HEK293 (cell line): Measurements from ENCODE around the gene BTRC.

Experiments
- CTCF ChIA-PET: fragments of 350-600 bp; formaldehyde crosslinking; extraction: SDS; loops from one replicate; lab custom pipeline; 2021; ENCODE audit warnings: antibody characterized with exemption; lab: Yijun Ruan, JAX
- POLR2A ChIA-PET: fragments of 300-600 bp; formaldehyde crosslinking; extraction: SDS; loops from one replicate; lab custom pipeline; 2020; ENCODE audit warnings: antibody characterized with exemption, inconsistent platforms; lab: Yijun Ruan, JAX
- H3K27ac ChIP-seq: fragments of 200-500 bp; sonication (Bioruptor generic); 2 replicates; pipeline ENCODE4 v1.5.1; 2014; ENCODE audit warnings: low read depth, low read length, control low read depth, inconsistent platforms; ENCODE audit errors: extremely low read depth
- H3K36me3 ChIP-seq, 2 experiments: fragments of 200-500 bp in 1 of 2; sonication (Bioruptor generic) in 1 of 2; 1 replicate in 1 of 2; 2 replicates in 1 of 2; pipeline ENCODE4 v1.5.1; 2014 to 2017; ENCODE audit warnings: inconsistent platforms in 2 of 2, low read length in 2 of 2; ENCODE audit not compliant: control insufficient read depth in 2 of 2, insufficient read depth in 1 of 2
- H3K4me1 ChIP-seq: fragments of 200-500 bp; sonication (Bioruptor generic); 2 replicates; pipeline ENCODE4 v1.5.1; 2014; ENCODE audit warnings: mild to moderate bottlenecking, low read length, inconsistent platforms; ENCODE audit not compliant: control insufficient read depth, insufficient read depth
- H3K4me3 ChIP-seq: 2 replicates; pipeline ENCODE4 v1.5.1; 2011; ENCODE audit warnings: low read depth, mild to moderate bottlenecking, control low read depth, low read length, moderate library complexity
- H3K9me3 ChIP-seq: fragments of 200-500 bp; sonication (Bioruptor generic); 2 replicates; pipeline ENCODE4 v1.5.1; 2014; ENCODE audit warnings: low read depth, low read length, inconsistent platforms; ENCODE audit not compliant: control insufficient read depth, insufficient read depth
- KLF1 ChIP-seq: fragments of 450-650 bp; formaldehyde crosslinking; IDR thresholded peaks from 2 replicates; pipeline ENCODE4 v1.5.1; 2016; ENCODE audit warnings: missing biosample characterization, missing genetic modification characterization
- SCRT1 ChIP-seq: fragments of 450-650 bp; formaldehyde crosslinking; IDR thresholded peaks from 2 replicates; pipeline ENCODE4 v1.5.1; 2016; ENCODE audit warnings: missing biosample characterization, missing genetic modification characterization, borderline replicate concordance
- SCRT2 ChIP-seq: fragments of 450-650 bp; formaldehyde crosslinking; IDR thresholded peaks from 2 replicates; pipeline ENCODE4 v1.5.1; 2016; ENCODE audit warnings: missing biosample characterization, missing genetic modification characterization
- TRIM28 ChIP-seq: IDR thresholded peaks from 2 replicates; pipeline ENCODE4 v1.6.1; 2011; ENCODE audit warnings: low read length, control low read depth, borderline replicate concordance
- ZBTB20 ChIP-seq: fragments of 450-650 bp; formaldehyde crosslinking; IDR thresholded peaks from 2 replicates; pipeline ENCODE4 v1.5.1; 2016; ENCODE audit warnings: missing biosample characterization, missing genetic modification characterization
- ZFHX2 ChIP-seq: fragments of 450-650 bp; formaldehyde crosslinking; conservative IDR thresholded peaks from 2 replicates; pipeline ENCODE4 v1.5.1; 2016; ENCODE audit warnings: missing biosample characterization, missing genetic modification characterization
- ZFP69B ChIP-seq: fragments of 450-650 bp; formaldehyde crosslinking; IDR thresholded peaks from 2 replicates; pipeline ENCODE4 v1.5.1; 2016; ENCODE audit warnings: missing biosample characterization, missing genetic modification characterization
- ZNF211 ChIP-seq: fragments of 450-650 bp; formaldehyde crosslinking; IDR thresholded peaks from 2 replicates; pipeline ENCODE4 v1.5.1; 2016; ENCODE audit warnings: low read depth, missing biosample characterization, missing genetic modification characterization
- ZNF274 ChIP-seq, 2 experiments: fragments of 200-500 bp in 1 of 2; fragments of 450-650 bp in 1 of 2; sonication (Bioruptor generic) in 1 of 2; formaldehyde crosslinking in 1 of 2; IDR thresholded peaks; 2 replicates each; pipeline versions ENCODE4 v1.5.1 to v1.6.1; 2014 to 2016; ENCODE audit warnings: borderline replicate concordance in 1 of 2, inconsistent platforms in 1 of 2, low read length in 1 of 2, missing biosample characterization in 1 of 2, missing genetic modification characterization in 1 of 2
- ZNF324 ChIP-seq: fragments of 450-650 bp; formaldehyde crosslinking; IDR thresholded peaks from 2 replicates; pipeline ENCODE4 v1.5.1; 2016; ENCODE audit warnings: missing biosample characterization, missing genetic modification characterization
- ZNF549 ChIP-seq: fragments of 450-650 bp; IDR thresholded peaks from 2 replicates; pipeline ENCODE4 v1.5.1; 2018; ENCODE audit warnings: missing biosample characterization, missing genetic modification characterization, mild to moderate bottlenecking, inconsistent platforms, moderate library complexity
- ZNF654 ChIP-seq: fragments of 450-650 bp; formaldehyde crosslinking; IDR thresholded peaks from 2 replicates; pipeline ENCODE4 v1.5.1; 2016; ENCODE audit warnings: low read depth, missing biosample characterization, missing genetic modification characterization
- ZNF658 ChIP-seq: fragments of 450-650 bp; formaldehyde crosslinking; IDR thresholded peaks from 2 replicates; pipeline ENCODE4; 2016; ENCODE audit warnings: missing biosample characterization, missing genetic modification characterization
- ZNF830 ChIP-seq: fragments of 450-650 bp; IDR thresholded peaks from 2 replicates; pipeline ENCODE4 v1.5.0; 2018; ENCODE audit warnings: missing biosample characterization, missing genetic modification characterization, low read depth, mild to moderate bottlenecking, moderate library complexity
- ZNF843 ChIP-seq: fragments of 450-650 bp; formaldehyde crosslinking; IDR thresholded peaks from 2 replicates; pipeline ENCODE4 v1.5.1; 2016; ENCODE audit warnings: missing biosample characterization, missing genetic modification characterization
- ZSCAN16 ChIP-seq: fragments of 450-650 bp; formaldehyde crosslinking; IDR thresholded peaks from 2 replicates; pipeline ENCODE4 v1.5.1; 2016; ENCODE audit warnings: missing biosample characterization, missing genetic modification characterization
- TF ChIP-seq, protein P1 (sequence below): fragments of 450-650 bp; formaldehyde crosslinking; IDR thresholded peaks from 2 replicates; pipeline ENCODE4 v1.5.1; 2016; ENCODE audit warnings: missing biosample characterization, missing genetic modification characterization
- TF ChIP-seq, protein P2 (sequence below): fragments of 450-650 bp; formaldehyde crosslinking; IDR thresholded peaks from 2 replicates; pipeline ENCODE4 v1.5.1; 2016; ENCODE audit warnings: missing biosample characterization, missing genetic modification characterization
- TF ChIP-seq, protein P3 (sequence below): fragments of 450-650 bp; formaldehyde crosslinking; IDR thresholded peaks from 2 replicates; pipeline ENCODE4 v1.5.1; 2016; ENCODE audit warnings: missing biosample characterization, missing genetic modification characterization
- TF ChIP-seq, protein P4 (sequence below): fragments of 450-650 bp; formaldehyde crosslinking; IDR thresholded peaks from 2 replicates; pipeline ENCODE4 v1.5.1; 2016; ENCODE audit warnings: missing biosample characterization, missing genetic modification characterization, borderline replicate concordance
- TF ChIP-seq, protein P5 (sequence below): fragments of 450-650 bp; formaldehyde crosslinking; IDR thresholded peaks from 2 replicates; pipeline ENCODE4 v1.5.1; 2017; ENCODE audit warnings: missing biosample characterization, missing genetic modification characterization

Gene BTRC

DNA sequence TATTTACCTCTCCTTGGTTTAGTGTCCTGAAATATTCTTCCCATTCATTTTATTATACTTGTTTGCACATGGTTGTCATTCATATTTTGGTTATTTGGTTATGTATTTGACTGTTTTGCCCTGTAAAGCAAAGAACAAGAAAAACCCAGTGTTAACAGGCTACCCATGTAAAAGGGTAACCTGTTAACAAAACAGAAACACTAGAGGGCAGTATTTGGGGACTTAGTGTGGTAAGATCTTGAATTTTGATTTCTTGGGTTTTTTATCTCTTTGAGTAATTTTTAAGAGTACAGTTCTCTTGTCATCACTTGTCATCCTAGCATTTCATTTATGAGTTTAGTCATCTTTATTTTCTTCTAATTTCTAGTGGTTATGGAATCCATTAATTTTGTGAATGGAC is 182.8 kb downstream of the BTRC start:
- CTCF ChIA-PET = interaction anchor here (0.5 to 3.0 kb wide), 20 partner anchors 9 to 342 kb away, joined by 3 to 11 read pairs (median 4); no protein-coding TSS in a partner anchor
- POLR2A ChIA-PET = no interaction called here
- Histone ChIP-seq H3K36me3 (peaks cover 9 to 55% of the 10 kb centered on the region in 2 experiments), H3K4me3 (no peak overlapping the region), H3K27ac (no peak overlapping the region), H3K4me1 (no peaks in the 10 kb centered on the region), H3K9me3 (no peaks in the 10 kb centered on the region)
- TF ChIP-seq SCRT2 (tag by site-specific recombination) (0 out of 2 replicates have a peak, but pooled peaks have one; percentile 14), ZNF654 (tag by site-specific recombination) (peak; percentile 19; the same call in 1 of the 2 replicates), SCRT1 (0 out of 2 replicates have a peak, but pooled peaks have one; percentile 20)
- TF ChIP-seq, protein P1, sequence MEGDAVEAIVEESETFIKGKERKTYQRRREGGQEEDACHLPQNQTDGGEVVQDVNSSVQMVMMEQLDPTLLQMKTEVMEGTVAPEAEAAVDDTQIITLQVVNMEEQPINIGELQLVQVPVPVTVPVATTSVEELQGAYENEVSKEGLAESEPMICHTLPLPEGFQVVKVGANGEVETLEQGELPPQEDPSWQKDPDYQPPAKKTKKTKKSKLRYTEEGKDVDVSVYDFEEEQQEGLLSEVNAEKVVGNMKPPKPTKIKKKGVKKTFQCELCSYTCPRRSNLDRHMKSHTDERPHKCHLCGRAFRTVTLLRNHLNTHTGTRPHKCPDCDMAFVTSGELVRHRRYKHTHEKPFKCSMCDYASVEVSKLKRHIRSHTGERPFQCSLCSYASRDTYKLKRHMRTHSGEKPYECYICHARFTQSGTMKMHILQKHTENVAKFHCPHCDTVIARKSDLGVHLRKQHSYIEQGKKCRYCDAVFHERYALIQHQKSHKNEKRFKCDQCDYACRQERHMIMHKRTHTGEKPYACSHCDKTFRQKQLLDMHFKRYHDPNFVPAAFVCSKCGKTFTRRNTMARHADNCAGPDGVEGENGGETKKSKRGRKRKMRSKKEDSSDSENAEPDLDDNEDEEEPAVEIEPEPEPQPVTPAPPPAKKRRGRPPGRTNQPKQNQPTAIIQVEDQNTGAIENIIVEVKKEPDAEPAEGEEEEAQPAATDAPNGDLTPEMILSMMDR (tag by site-specific recombination) = 0 out of 2 replicates have a peak, but pooled peaks have one; percentile 18
- TF ChIP-seq, protein P2, sequence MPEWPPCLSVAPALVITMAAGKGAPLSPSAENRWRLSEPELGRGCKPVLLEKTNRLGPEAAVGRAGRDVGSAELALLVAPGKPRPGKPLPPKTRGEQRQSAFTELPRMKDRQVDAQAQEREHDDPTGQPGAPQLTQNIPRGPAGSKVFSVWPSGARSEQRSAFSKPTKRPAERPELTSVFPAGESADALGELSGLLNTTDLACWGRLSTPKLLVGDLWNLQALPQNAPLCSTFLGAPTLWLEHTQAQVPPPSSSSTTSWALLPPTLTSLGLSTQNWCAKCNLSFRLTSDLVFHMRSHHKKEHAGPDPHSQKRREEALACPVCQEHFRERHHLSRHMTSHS (tag by site-specific recombination) = no peak

DNA sequence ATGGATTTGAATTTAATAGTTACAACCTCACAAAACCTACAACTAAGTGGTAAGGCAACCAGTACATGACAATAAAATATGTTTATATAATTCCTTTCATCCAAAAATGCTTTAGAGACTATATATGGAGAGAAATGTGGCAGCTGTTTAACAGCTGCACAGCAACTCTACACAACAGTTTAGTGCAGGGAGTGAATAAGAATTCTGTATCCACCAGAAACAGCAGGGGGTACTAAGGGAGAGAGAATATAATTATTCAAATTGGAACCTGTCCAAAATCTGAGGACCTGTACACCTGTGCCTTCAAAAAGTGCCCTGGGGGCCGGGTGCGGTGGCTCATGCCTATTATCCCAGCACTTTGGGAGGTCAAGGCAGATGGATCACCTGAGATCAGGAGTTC is 184.5 kb downstream of the BTRC start:
- ChIA-PET POLR2A (no interaction called here), CTCF (interaction anchor here (0.6 to 3.0 kb wide), 6 partner anchors 8 to 266 kb away, joined by 3 to 11 read pairs (median 4); no protein-coding TSS in a partner anchor)
- Histone ChIP-seq H3K27ac (no peak overlapping the region), H3K9me3 (no peaks in the 10 kb centered on the region), H3K36me3 (peaks cover 3 to 41% of the 10 kb centered on the region in 2 experiments; a peak in 2 of 3 replicates), H3K4me1 (no peaks in the 10 kb centered on the region), H3K4me3 (no peak overlapping the region)
- TF ChIP-seq ZNF843 (tag by site-specific recombination) (no peak), ZFHX2 (tag by site-specific recombination) (no peak), ZBTB20 (no peak), ZFP69B (tag by site-specific recombination) (no peak)
- TF ChIP-seq, protein P3, sequence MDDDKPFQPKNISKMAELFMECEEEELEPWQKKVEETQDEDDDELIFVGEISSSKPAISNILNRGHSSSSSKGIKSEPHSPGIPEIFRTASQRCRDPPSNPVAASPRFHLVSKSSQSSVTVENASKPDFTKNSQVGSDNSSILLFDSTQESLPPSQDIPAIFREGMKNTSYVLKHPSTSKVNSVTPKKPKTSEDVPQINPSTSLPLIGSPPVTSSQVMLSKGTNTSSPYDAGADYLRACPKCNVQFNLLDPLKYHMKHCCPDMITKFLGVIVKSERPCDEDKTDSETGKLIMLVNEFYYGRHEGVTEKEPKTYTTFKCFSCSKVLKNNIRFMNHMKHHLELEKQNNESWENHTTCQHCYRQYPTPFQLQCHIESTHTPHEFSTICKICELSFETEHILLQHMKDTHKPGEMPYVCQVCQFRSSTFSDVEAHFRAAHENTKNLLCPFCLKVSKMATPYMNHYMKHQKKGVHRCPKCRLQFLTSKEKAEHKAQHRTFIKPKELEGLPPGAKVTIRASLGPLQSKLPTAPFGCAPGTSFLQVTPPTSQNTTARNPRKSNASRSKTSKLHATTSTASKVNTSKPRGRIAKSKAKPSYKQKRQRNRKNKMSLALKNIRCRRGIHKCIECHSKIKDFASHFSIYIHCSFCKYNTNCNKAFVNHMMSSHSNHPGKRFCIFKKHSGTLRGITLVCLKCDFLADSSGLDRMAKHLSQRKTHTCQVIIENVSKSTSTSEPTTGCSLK (tag by site-specific recombination) = no peak

DNA sequence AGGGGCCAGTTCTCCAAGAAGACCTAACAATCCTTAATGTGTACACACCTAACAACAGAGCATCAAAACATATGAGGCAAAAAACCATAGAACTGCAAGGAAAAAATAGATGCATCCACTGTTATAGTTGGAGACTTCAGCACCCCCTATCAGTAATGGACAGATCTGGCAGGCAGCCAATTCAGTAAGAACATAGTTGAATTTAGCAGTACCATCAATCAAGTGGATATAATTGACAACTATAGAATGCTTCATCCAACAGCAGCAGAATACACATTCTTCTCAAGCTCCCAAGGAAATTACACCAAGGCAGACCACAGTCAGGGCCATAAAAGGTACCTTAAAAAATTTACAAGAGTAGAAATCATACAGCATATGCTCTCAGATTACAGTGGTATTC is 191.9 kb downstream of the BTRC start:
- H3K9me3 ChIP-seq = no peaks in the 10 kb centered on the region
- ChIA-PET CTCF (interaction anchor here (0.5 to 1.9 kb wide), 7 partner anchors 8 to 449 kb away, joined by 3 to 10 read pairs (median 5); no protein-coding TSS in a partner anchor), POLR2A (no interaction called here)
- H3K4me1 ChIP-seq = 0 out of 2 replicates have a peak, but pooled peaks cover 3% of the 10 kb centered on the region
- peaks cover 0 to 5% of the 10 kb centered on the region in 2 experiments; a peak in 1 of 3 replicates for H3K36me3 ChIP-seq
- H3K27ac ChIP-seq = no peak overlapping the region
- no peak overlapping the region for H3K4me3 ChIP-seq
- TF ChIP-seq TRIM28 (no peak), ZNF211 (tag by site-specific recombination) (peak; percentile 82), ZSCAN16 (tag by site-specific recombination) (no peak), ZNF549 (tag by site-specific recombination) (peak; percentile 32; the same call in 1 of the 2 replicates), ZNF830 (tag by site-specific recombination) (peak; percentile 44; the same call in 1 of the 2 replicates), ZNF324 (no peak), ZNF274 (IDR thresholded peaks at IDR 0.05; ENCODE audit: low read length) (no peak), ZNF274 (tag by site-specific recombination; IDR thresholded peaks at IDR 0.05; ENCODE audit: borderline replicate concordance) (no peak), ZNF658 (tag by site-specific recombination) (no peak), KLF1 (no peak)
- TF ChIP-seq, protein P4, sequence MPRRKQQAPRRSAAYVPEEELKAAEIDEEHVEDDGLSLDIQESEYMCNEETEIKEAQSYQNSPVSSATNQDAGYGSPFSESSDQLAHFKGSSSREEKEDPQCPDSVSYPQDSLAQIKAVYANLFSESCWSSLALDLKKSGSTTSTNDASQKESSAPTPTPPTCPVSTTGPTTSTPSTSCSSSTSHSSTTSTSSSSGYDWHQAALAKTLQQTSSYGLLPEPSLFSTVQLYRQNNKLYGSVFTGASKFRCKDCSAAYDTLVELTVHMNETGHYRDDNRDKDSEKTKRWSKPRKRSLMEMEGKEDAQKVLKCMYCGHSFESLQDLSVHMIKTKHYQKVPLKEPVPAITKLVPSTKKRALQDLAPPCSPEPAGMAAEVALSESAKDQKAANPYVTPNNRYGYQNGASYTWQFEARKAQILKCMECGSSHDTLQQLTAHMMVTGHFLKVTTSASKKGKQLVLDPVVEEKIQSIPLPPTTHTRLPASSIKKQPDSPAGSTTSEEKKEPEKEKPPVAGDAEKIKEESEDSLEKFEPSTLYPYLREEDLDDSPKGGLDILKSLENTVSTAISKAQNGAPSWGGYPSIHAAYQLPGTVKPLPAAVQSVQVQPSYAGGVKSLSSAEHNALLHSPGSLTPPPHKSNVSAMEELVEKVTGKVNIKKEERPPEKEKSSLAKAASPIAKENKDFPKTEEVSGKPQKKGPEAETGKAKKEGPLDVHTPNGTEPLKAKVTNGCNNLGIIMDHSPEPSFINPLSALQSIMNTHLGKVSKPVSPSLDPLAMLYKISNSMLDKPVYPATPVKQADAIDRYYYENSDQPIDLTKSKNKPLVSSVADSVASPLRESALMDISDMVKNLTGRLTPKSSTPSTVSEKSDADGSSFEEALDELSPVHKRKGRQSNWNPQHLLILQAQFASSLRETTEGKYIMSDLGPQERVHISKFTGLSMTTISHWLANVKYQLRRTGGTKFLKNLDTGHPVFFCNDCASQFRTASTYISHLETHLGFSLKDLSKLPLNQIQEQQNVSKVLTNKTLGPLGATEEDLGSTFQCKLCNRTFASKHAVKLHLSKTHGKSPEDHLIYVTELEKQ (tag by site-specific recombination) = no peak
- TF ChIP-seq, protein P5, sequence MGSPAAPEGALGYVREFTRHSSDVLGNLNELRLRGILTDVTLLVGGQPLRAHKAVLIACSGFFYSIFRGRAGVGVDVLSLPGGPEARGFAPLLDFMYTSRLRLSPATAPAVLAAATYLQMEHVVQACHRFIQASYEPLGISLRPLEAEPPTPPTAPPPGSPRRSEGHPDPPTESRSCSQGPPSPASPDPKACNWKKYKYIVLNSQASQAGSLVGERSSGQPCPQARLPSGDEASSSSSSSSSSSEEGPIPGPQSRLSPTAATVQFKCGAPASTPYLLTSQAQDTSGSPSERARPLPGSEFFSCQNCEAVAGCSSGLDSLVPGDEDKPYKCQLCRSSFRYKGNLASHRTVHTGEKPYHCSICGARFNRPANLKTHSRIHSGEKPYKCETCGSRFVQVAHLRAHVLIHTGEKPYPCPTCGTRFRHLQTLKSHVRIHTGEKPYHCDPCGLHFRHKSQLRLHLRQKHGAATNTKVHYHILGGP (tag by site-specific recombination) = 0 out of 2 replicates have a peak, but pooled peaks have one; percentile 14
